Stimulated activated naive CD4-positive, alpha-beta T cell treated with Interleukin-2 at 50 U/mL for 16 hours (primary cell): ENCODE data around the gene EGFLAM.

Source experiments
- DNase-seq: peaks from one replicate; lab custom pipeline; 2025; lab: John Stamatoyannopoulos, UW

The EGFLAM gene

DNA sequence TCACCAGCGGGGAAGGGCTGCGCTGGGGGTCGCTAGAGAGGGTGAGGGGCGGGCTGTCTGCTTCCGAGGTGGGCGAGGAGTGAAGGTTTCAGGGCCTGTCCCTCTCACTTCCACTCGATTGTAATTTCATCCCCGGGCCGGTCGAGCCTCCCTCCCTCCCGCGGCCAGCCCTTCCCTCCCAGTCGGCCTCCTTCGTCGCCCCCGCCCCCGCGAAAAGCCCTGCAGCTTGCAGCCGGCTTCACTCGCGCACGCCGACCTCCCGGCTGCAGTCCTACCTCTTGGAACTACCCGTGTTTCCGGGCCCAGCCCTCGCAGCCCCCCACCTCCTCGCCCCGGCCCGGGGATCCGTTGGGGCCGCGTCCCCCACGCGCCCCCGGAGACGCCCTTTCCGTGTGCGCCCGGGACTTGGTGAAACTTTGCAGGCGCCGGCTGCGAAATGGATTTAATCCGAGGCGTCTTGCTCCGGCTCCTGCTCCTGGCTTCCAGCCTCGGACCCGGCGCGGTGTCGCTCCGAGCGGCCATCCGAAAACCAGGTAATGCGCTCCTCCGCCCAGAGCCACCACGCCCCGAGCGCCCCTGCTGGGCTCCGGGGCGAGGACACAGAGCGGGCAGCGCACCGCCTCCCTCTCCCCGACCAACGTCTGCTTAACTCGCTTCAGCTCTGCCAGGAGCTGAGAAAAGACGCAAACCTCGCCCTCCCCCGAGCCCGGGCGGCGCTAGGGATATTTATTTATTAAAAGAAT is at the start of gene EGFLAM:
TSS of gene EGFLAM (plus strand) at position 241 of the 743 bp plus-strand sequence. CDS start at position 437, 196 bp downstream.
- no peak for DNase-seq

- no peak for DNase-seq
These were observed 49.5 kb upstream of the EGFLAM start for GRCh38 chr5:38208782-38209378.

DNA sequence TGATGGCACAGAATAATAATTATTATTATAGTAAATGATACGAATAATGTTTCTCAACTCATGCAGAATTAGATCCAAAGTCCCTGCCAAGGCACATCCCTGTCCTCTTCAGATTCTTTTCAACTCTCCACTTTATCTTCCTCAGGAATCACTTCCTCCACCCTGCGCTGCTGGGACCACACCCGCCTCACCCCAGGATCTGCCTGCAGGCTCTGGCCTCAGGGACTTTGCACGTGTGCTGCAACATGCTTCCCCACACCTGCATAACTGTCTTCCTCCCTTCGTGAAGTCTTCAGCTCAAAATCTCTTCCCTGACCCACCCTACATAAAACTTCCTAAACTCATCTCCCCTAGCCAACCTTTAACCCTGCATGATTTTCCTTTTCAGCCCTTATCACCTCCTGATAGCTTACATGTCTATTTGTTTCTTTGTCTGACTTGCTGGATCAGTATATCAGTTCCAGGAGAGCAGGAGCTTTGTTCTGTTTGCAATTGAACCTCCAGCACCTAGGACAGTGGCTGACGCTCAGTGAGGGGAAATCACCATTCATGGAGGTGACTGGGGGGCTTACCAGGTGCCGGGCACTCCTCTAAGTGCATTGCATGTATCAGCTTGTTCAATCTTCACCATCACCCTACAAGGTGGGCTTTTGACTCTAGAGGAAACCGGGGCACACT is 47.5 kb upstream of the EGFLAM start:
- DNase-seq, result no peak

GRCh38 chr5:38211354-38211710 is 47.0 kb upstream of the EGFLAM start:
- DNase-seq, result no peak

DNA sequence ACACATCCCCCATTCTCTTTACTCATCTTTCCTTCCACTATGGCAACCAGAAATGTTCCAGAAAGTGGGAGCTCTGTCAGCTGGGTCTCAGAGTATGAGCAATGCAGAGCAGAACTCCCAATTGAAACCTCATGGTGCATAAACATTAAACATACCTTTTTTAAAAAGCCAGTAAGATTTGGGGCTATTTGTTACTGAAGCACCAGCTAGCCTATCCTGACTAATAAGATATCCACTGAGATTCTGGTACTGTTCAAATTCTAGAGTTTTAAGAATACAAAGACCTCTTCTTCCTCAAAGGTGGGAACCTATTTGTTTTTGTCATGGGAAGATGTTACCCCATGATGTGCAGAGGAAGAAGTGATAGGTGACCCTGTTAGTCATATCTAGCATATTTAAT is 46.1 kb upstream of the EGFLAM start:
- DNase-seq, result no peak

DNA sequence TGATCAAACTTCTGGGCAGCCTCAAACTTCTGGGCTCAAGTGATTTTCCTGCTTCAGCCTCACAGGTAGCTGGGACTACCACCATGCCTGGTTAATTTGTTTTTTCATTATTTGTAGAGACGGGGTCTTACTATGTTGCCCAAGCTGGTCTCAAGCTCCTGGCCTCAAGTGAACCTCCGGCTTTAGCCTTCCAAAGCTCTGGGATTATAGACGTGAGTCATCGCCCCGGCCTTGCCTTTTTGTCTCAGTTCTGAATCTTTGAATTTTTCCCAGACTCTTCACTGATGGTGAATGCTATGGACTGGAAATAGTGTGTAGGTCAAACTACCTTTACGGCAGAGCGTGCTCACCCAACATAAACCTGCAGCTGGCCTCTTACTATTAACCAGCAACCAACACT is 32.3 kb upstream of the EGFLAM start:
- DNase-seq, result no peak

DNA sequence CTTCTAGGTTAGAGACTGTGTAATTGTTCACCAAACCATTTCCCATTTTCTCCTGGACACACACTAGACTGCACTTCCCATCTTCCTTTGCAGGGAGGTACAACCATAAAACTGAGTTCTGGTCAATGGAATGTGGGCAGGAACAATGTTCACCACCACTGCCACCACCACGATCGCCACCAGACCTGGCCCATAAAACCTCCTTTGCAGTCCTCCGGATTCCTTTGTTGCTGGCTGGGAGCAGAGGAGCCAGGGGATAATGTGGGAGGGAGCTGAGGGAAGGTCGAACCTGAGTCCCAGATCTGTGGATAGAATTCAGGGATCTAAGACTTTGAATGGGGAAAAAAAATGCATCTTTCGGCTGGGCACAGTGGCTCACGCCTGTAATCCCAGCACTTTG is 29.4 kb upstream of the EGFLAM start:
- no peak for DNase-seq

GRCh38 chr5:38234737-38235136 is 23.6 kb upstream of the EGFLAM start:
- DNase-seq, result no peak

GRCh38 chr5:38237681-38238080 is 20.7 kb upstream of the EGFLAM start:
- DNase-seq, result no peak

DNA sequence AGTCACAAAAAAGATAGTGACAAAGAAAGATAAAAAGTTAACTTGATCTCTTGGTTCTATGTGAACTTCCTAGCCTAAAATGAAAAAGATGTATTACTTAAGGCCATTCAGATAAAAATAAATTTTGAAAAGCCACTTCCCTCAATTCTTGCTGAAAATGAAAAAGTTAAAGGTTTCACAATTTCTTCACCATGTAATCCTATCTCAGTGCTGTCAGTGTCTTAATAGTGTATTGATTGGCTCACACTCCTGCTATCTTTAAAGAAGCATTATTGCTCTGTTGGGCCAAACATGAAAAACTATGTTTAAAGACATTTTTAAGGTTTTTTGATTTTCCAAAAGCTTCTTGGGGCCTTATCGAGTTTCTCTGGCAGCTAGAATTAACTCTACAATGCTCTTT is 18.1 kb upstream of the EGFLAM start:
- no peak for DNase-seq

- DNase-seq, result no peak
These were observed 16.7 kb upstream of the EGFLAM start for GRCh38 chr5:38241655-38242054.

GRCh38 chr5:38245307-38245706 is 13.1 kb upstream of the EGFLAM start:
- no peak for DNase-seq

DNA sequence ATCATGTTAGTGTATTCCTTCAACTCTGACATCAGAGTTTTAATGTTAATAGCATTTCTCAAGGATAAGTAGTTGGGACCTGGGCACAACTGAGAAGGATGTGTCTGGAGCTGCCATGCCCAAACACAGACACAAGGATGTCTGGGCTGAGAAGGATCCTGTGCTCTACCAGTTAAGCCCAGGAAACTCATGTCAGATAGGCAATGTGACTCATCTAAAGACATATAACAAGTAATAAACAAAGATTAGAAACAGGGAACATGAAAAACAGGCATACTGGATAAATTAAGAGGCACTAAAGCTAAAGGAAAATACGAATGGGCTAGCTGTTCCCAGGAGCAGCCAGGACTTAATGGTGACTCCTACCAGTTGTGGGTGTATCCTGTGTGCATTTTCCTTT is 9.1 kb upstream of the EGFLAM start:
- no peak for DNase-seq

GRCh38 chr5:38249812-38250211 is 8.5 kb upstream of the EGFLAM start:
- DNase-seq, result no peak

- no peak for DNase-seq
These were observed 7.5 kb upstream of the EGFLAM start for GRCh38 chr5:38250763-38251448.

DNA sequence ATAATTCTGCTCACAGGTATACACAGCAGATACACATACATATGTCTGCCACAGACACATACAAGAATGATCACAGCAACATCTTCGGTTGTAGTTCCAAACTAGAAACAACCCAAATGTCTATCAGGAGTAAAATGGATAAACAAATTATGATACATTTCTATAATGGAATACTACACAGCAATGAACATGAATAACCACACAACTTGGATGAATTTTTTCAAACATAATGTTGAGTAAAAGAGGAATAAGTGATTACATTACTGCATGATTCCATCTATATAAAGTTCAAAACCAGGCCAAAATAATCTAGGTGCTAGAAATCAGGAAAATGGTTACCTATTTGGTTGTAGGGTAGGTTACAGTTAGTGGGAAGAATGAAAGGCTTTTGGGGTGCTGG is 4.6 kb upstream of the EGFLAM start:
- DNase-seq, result no peak

GRCh38 chr5:38257308-38258041 is 884 bp upstream of the EGFLAM start:
- DNase-seq, result no peak

GRCh38 chr5:38258042-38258318 is 379 bp upstream of the EGFLAM start:
- no peak for DNase-seq

- no peak for DNase-seq
These were observed 876 bp downstream of the EGFLAM start for GRCh38 chr5:38259062-38259808.

- DNase-seq, result no peak
These were observed 1.4 kb downstream of the EGFLAM start for GRCh38 chr5:38259809-38260160.

DNA sequence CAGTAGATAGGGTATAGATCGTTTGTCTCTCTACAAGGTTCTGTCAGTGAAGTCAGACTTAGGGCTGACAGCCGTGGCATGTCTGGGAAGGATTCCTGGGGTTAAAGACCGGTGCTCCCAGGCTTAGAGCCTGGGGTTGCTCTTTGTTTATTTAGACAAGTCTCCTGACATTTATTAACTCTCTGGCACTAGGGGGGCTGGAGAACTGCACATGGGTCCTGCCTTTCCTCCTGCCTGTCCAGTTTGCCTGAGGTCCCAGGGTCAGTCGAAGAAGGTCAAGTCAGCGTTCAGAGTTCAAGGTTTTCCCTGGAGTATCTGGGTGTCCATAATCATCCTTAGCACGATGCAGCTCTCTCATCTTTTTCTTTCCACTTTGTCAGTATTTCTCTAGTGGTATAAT is 5.6 kb downstream of the EGFLAM start:
- no peak for DNase-seq
